GM18873 (cell line): ENCODE data around the gene BPI.
"Not testable (repeated sequence)": the region's sequence is repeated elsewhere in the genome, so short reads cannot be mapped to it uniquely, and the experiment has no call there.

Experiments used
- ATAC-seq: cut with Tn5 transposase; IDR thresholded peaks from one replicate; pipeline ENCODE4 v1.9.1; 2021; ENCODE audit warnings: mild to moderate bottlenecking, moderate library complexity, moderate number of reproducible peaks; ENCODE audit not compliant: unreplicated experiment, low FRiP score

Gene BPI

GRCh38 chr20:38330638-38331037 is 26.7 kb downstream of the BPI start:
- no peak for ATAC-seq

- ATAC-seq: no peak
Measured at GRCh38 chr20:38331245-38331644, 27.3 kb downstream of the BPI start.

- ATAC-seq: no peak
Measured at GRCh38 chr20:38331814-38332213, 27.9 kb downstream of the BPI start.

- ATAC-seq: no peak
Measured at GRCh38 chr20:38334016-38334415, 30.1 kb downstream of the BPI start.

- ATAC-seq: no peak
Measured at GRCh38 chr20:38336726-38337125, 32.8 kb downstream of the BPI start.

GRCh38 chr20:38337561-38338140 is 33.7 kb downstream of the BPI start:
- ATAC-seq: no peak

- ATAC-seq: no peak
Measured at GRCh38 chr20:38338849-38339520, 35.0 kb downstream of the BPI start.

- not testable (repeated sequence) for ATAC-seq
Measured at GRCh38 chr20:38339521-38339896, 35.6 kb downstream of the BPI start.

- ATAC-seq: no peak
Measured at GRCh38 chr20:38339997-38340396, 36.0 kb downstream of the BPI start.

- no peak for ATAC-seq
Measured at GRCh38 chr20:38340693-38341092, 36.7 kb downstream of the BPI start.

GRCh38 chr20:38342216-38342615 is 38.3 kb downstream of the BPI start:
- no peak for ATAC-seq

GRCh38 chr20:38342713-38343310 is 38.9 kb downstream of the BPI start:
- ATAC-seq: no peak

GRCh38 chr20:38343311-38344106 is 39.6 kb downstream of the BPI start:
- no peak for ATAC-seq

- ATAC-seq: no peak
Measured at GRCh38 chr20:38344107-38344701, 40.2 kb downstream of the BPI start.

- no peak for ATAC-seq
Measured at GRCh38 chr20:38345643-38346042, 41.7 kb downstream of the BPI start.

GRCh38 chr20:38346247-38346651 is 42.3 kb downstream of the BPI start, which contains the start of gene LBP:
TSS of gene LBP (plus strand) at chr20:38346482. CDS start at chr20:38346517, 35 bp downstream.
- ATAC-seq: no peak

GRCh38 chr20:38346741-38347140 is 42.8 kb downstream of the BPI start:
- ATAC-seq: no peak

GRCh38 chr20:38349856-38350255 is 45.9 kb downstream of the BPI start:
- no peak for ATAC-seq

GRCh38 chr20:38350879-38351775 is 47.2 kb downstream of the BPI start:
- ATAC-seq: no peak

GRCh38 chr20:38353316-38353715 is 49.4 kb downstream of the BPI start:
- no peak for ATAC-seq
